ENCODE data around the gene PDE6G.
"Not testable (repeated sequence)": the region's sequence is repeated elsewhere in the genome, so short reads cannot be mapped to it uniquely, and the experiment has no call there.

- not testable (repeated sequence) for TF ChIP-seq ZBTB33 (IDR thresholded peaks at IDR 0.05); CTCF (IDR thresholded peaks at IDR 0.05; ENCODE audit: low read depth, low read length, missing input control); REST (IDR thresholded peaks at IDR 0.05); FOXA2 (IDR thresholded peaks at IDR 0.05); RXRA (IDR thresholded peaks at IDR 0.05); YY1 (IDR thresholded peaks at IDR 0.05); MAX (IDR thresholded peaks at IDR 0.05); ATF3 (IDR thresholded peaks at IDR 0.05); GABPA (IDR thresholded peaks at IDR 0.05 in 1 of 2, conservative IDR thresholded peaks at IDR 0.05 in 1 of 2); RAD21 (IDR thresholded peaks at IDR 0.05); NR2F2 (IDR thresholded peaks at IDR 0.05)
Observed at GRCh38 chr17:81618307-81618706, 38.0 kb downstream of the PDE6G start.
